Globus pallidus (tissue), 1 donor: ENCODE results near the gene SUPT4H1.

Experiments
- DNase-seq: peaks from one replicate; pipeline ENCODE4 v3.0.0-alpha.2; 2015; ENCODE audit warnings: low spot score

The SUPT4H1 gene

DNA sequence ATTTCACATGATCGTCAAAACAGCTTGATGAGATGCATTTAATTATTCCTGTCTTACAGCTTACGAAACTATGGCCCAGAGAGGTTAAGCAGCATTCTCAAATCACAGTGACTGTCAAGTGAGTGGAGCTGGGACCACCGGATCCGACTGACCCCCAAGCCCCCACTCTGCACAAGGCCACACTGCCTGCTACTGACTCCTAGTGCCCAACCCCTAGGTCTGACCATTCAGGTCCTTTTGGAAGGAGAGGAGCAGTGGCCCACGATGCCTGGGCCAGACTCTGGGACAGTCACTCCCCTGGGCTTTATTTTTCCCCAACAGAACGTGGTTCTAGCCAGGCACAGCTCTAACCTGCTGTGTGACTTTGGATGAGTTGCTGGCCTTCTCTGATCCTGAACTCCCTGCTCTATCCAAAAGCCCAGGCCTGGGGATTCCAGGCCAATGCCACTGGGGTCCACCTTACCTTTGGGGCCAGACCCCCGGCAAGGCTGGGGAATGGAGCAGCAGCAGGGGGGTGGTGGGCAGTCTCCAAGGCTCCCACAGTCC is 33.3 kb downstream of the SUPT4H1 start:
- DNase-seq = no peak

DNA sequence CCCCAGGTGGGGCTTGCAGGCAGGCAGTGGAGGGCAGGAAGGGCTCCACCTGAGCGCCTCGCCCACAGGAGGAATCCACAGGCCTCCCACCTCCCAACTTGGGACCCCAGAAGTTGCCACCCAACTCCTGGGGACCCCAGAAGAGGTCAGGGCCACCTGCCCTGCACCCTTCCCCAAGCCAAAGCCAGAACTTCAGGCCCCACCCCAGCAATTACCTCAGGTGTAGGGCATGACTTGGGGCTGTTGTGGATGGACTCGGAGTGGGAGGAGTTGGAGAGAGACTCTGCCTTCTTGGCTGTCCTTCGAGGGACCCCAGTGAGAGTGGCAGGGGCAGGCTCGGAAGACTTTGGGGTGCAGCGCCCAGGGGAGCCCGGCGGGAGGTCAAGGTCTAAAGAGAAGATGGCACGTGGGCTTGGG is 33.9 kb downstream of the SUPT4H1 start:
- DNase-seq = no peak

DNA sequence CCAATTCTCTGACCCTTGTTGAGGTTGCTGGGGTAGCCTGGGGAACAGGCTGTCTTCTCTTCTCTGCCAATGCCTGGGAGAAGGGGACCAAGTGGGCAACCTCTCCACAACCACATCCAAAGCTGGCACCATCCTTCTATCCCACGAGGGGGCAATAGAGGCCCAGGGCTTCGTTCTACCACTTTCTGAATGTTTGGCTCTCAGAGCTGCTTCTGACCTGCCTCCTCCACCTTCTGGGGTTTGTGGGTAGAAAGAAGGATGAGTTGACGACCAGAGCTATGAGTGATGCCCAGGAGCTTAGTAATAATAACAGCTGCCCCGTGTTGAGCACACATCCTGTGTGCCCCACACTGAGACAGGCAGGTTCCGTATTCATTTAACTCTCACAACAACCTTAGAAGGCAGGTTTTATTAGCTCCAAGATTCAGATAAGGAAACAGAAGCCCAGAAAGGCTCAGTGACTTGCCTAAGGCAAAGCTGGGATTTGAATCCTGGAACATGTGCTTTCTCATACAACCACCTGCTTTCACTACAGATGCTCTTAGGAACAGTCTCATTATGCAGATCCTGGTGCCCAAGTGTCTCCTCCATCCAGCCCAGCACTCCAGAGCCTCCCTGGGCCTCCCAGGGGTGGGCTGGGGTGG is 34.5 kb downstream of the SUPT4H1 start:
- no peak for DNase-seq

DNA sequence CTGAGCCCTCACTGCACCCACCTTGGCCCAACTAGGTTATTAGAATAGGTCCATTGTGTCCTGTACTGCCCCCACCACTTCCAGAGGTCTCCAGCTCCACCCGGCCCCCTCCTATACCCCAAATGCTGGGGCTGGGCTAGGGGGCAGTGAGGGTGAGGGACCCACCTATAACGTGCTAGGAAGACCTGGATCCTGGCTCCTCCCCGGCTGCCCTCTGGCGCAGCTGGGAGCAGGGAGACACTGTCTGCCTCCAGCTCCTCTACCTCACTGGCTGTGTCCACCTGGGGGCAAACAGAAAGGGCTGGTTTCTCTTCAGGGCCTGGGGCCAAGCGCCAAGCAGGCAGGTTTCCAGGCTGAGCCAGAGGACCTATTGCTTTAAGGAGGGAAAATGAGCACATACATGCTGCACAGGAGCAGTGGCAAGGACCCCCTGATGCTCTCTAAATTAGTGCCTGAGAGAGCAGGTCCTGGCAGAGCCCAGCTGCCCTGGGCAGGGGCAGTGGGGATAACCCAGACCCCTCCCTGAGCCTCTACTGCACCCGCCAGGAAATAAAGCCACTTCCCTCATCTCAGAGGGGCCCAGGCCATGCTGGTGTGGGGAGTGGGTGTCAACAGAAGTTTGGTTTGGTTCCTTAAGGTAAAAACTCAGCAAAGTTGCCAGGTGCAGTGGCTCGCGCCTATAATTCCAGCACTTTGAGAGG is 35.6 kb downstream of the SUPT4H1 start:
- DNase-seq = no peak

GRCh38 chr17:58315750-58316149 is 36.3 kb downstream of the SUPT4H1 start:
- no peak for DNase-seq

GRCh38 chr17:58315281-58315711 is 36.7 kb downstream of the SUPT4H1 start:
- no peak for DNase-seq

DNA sequence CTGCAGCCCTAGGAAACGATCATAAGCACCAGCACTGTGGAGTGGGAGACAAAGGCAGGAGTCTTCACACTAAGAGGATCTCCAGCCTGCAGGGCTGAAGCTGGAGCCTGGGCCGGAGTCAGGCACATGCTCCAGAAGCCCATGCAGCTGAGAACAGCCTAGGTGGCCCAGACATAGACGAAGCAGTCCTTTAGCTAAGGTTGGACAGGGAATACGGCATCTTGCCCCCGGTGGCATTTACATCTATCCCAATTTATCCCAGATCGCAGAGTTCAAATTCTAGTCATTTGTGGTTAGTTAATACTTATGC is 37.3 kb downstream of the SUPT4H1 start:
- DNase-seq = no peak

GRCh38 chr17:58313815-58314705 is 37.9 kb downstream of the SUPT4H1 start:
- DNase-seq = no peak

- no peak for DNase-seq
Measured at GRCh38 chr17:58312829-58313228, 39.2 kb downstream of the SUPT4H1 start.

DNA sequence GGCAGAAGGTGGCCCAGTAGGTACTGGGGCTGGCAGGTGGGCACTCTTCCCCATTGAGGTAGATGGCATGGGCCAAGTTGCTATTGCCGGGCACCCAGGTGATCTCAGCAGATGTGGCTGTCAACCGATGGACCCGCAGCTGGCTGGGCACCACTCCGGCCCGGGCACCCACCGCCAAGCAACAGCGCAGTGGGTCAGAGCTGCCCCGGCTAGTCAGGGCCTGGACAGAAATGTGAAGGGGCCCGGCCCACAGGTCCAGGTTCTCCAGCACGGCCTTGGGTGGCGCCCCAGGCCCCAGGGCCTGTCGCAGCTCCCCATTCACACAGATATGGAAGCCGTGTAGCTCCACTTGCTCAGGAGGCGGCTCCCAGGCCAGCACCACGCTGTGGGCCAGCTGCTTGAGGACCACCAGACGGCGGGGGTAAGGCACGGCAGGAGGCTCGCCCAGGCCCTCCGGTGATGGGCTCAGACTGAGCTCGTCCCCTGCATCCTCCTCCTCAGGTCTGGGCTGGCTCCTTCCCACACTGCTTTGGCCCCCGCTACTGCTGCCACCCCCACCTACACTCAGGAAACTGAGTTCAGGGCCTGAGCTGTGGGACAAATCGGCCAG is 39.9 kb downstream of the SUPT4H1 start:
- DNase-seq = no peak

DNA sequence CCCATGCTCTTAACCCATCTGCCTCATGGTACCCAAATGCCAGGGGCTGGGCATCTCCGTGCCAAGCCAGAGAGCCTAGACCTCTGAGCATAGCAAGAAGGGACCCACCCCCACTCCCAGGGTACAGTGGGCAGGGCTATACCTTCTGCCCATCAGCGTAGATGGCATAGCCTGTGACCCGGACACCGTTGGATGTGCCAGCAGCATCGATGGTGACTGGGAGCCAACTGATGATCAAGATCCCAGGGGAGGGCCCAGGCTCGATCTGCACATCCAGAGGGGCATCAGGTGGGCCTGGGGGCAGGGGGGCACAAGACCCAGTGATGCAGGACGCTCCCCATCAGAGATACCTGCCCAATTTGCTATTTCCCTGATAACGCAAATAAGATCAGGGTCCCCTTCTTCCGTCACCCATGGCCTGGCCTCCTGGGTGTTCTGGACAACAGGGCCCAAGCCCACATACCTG is 40.5 kb downstream of the SUPT4H1 start:
- DNase-seq = no peak

DNA sequence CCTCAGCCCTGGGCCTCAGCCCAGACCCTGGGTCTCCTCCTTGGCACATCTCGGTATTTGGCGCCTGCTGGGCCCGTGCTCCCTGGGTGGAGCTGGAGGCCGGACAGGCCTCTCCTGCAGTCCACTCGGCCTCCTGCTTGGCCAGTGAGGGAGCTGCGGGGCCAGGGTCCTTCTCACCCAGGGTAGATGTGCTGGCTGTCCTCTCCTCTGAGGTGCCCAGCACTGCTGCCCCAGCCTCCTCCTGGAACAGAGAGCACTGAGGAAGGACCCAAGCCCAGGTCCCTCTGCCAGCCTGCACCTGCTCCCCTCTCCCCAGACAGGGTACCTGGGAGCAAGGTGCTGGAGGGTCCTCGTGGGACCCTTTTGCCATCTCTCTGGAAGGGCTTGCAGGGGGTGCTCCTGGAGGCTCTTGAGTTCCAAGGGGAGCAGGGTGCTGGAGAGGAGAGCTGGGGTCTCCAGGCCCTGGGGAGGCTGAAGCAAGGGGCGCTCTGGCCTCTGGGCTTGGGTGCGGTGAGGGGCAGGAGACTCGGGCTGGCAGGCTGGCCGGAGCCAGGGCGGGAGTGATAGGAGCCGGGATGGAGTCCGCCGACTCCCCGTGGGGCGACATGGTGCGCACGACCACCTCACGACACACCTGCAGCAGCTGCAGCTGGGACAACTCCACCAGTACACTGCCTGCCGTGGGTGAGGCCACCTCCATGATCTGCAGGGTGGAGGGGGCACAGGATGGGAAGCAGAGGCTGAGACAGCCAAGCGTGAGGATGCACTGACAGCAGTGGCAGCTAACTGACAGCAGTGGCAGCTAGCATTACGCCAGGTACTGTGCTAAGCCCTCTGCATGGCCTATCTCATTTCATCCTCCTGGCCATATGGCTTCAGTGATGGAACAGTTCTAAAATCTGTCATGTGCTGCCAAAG is 41.2 kb downstream of the SUPT4H1 start:
- DNase-seq = no peak

- DNase-seq = no peak
Measured at GRCh38 chr17:58309918-58310259, 42.1 kb downstream of the SUPT4H1 start.

- no peak for DNase-seq
Measured at GRCh38 chr17:58308985-58309917, 42.8 kb downstream of the SUPT4H1 start.

- DNase-seq = no peak
Measured at GRCh38 chr17:58308173-58308984, 43.6 kb downstream of the SUPT4H1 start.

DNA sequence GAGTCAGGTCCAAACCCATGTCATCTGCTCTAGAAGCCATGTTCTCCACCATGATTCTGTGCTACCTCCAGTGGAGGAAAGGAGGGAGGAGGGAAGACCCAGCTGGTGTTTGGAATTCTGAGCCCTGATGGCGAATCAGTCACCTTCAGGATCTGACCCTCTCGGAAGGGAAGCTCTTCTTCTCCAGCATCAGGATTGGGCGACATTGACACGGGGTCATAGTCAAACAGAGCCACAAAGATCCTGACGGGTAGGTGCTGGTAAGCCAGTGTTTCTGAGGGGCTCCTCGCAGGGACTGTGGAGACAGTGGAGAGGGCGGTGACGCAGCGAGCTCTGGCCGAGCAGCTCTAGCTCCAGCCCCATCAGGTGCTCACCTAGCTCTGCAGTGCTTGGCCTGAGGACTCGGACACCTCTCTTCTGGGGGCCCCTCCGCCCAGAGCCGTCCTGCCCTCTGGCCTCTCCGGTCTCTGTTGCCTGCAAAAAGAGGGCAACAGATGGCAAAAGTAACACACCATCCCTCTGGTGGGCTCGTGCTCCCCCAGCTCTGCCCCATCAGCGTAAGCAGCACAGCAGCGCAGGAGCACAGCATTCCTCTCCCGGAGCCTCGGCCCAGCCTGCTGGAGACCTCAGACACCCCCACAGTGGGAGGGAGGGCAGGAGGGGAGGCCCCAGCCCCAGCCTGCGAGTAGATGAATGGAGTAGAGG is 44.4 kb downstream of the SUPT4H1 start:
- DNase-seq = no peak

- DNase-seq = no peak
Measured at GRCh38 chr17:58306131-58306951, 45.7 kb downstream of the SUPT4H1 start.

DNA sequence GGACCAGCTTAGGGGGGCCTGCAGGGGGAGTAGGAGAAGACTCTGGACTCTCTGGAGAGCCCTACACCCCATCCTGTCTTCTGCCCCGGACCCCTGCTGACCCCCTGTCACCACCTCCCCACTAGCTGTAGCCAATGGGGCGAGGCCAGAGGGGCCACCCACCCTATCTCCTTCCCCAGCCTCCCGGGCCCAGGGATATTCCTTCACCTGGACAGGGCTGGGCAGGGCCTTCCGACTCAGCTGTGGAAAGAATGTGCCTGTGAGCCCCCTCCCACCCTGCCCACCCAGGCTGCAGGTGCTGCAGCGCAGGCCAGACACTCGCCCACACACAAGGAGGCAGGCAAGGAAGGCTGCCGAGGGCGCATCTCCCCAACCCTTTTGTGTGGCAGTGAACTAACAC is 46.4 kb downstream of the SUPT4H1 start:
- DNase-seq = no peak
